Calu3 (cell line): ENCODE results near the gene MEF2C. TPM values are rescaled to one million over a fixed set of nuclear protein-coding genes. Genes with fewer than 3 reads are reported as not detected.
A peak's percentile ranks its signal among the peaks of the same experiment; 100 is the strongest.

ENCODE experiments used
- BruUV-seq: library from RNA; stranded (reverse); fragments of 400-500 nt; replicated peaks from 2 replicates; lab custom pipeline; 2021; lab: Mats Ljungman, UMichigan
- CTCF ChIA-PET: fragments of 300-600 bp; sonication (Branson Sonifier 250); formaldehyde crosslinking; loops from one replicate; lab custom pipeline; 2022; ENCODE audit warnings: antibody characterized with exemption; lab: Charles Lee
- DNase-seq: peaks from one replicate; pipeline ENCODE4 v3.0.0; 2022
- H3K27ac Mint-ChIP-seq: one replicate; pipeline ENCODE4 v1.8.0; 2022; ENCODE audit warnings: mixed read lengths; ENCODE audit not compliant: unreplicated experiment
- H3K27me3 Mint-ChIP-seq: one replicate; pipeline ENCODE4 v1.8.0; 2022; ENCODE audit warnings: mixed read lengths; ENCODE audit not compliant: unreplicated experiment
- H3K36me3 Mint-ChIP-seq: one replicate; pipeline ENCODE4 v1.8.0; 2022; ENCODE audit warnings: mild to moderate bottlenecking, moderate library complexity, mixed read lengths; ENCODE audit not compliant: insufficient read depth, unreplicated experiment
- H3K4me1 Mint-ChIP-seq: one replicate; pipeline ENCODE4 v1.8.0; 2022; ENCODE audit warnings: mild to moderate bottlenecking, low read depth, mixed read lengths; ENCODE audit not compliant: unreplicated experiment
- H3K4me3 Mint-ChIP-seq: one replicate; pipeline ENCODE4 v1.8.0; 2022; ENCODE audit warnings: mild to moderate bottlenecking, low read depth, moderate library complexity, mixed read lengths; ENCODE audit not compliant: unreplicated experiment
- H3K9me3 Mint-ChIP-seq: one replicate; pipeline ENCODE4 v1.8.0; 2022; ENCODE audit warnings: low read depth, mixed read lengths; ENCODE audit not compliant: unreplicated experiment
- intact Hi-C: fragments of 100-400 bp; cut with micrococcal nuclease; formaldehyde crosslinking; loops from one replicate; pipeline ENCODE4 v1.10.0; 2022; ENCODE audit not compliant: unreplicated experiment
- total RNA-seq: library from RNA; stranded (reverse); gene quantifications from 2 replicates; pipeline ENCODE4 v1.2.3, GENCODE V29; 2022
- TF ChIP-seq, protein P1 (sequence below): fragments of 200-600 bp; IDR thresholded peaks from one replicate; pipeline ENCODE4 v1.8.0; 2022; ENCODE audit warnings: antibody characterized with exemption; ENCODE audit not compliant: unreplicated experiment

The MEF2C gene
- total RNA-seq, 1 experiment from 2014 or later, result 6.1 TPM

DNA sequence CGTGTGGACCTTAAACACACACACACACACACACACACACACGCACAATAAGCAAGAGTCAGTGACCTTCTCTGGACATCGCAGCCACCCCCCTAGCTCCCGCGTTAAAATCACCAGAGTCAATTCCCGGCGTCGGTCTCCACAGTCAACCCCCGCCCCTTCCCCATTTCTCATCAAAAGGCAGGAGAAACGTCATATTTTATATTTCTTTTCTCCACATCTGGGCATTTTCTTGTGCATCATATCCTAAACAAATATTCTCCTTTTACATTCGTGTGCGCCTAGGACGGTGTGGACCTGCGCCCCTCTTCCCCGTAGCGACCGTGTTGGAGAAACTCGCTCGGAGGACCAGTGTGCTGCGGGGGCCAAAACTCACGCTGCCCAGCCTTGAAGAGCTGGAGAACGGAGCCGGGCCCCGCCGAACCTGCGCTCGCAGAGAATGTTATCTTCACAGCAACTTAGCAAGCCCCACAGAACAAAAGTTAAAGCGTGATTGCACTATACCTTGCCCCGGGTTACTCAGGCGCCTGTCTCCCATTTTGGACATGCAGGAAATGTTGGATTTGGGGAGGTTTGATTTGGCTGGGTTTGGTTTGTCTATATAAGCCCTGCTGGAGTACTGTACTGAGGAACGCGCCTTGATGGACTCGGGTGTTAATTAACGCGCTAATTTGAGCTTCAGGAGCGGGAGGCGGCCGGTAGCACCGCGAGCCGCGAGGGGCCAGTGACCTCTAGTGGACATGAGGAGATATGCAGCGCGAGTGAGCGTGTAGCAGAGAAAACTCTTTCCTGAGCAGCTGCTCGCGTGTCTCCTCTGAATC lies 192.4 kb downstream of the MEF2C start:
- intact Hi-C loops, result loop anchor here (1.0 to 10.0 kb wide), 3 partner anchors 806 to 1266 kb away; no protein-coding TSS in a partner anchor
- Mint-ChIP-seq H3K4me3 (peak overlapping the region; percentile 77), H3K4me1 (peaks cover 34% of the 10 kb centered on the region), H3K36me3 (peaks cover 24% of the 10 kb centered on the region), H3K27ac (no peak overlapping the region), H3K27me3 (peaks cover 35% of the 10 kb centered on the region), H3K9me3 (no peaks in the 10 kb centered on the region)
- DNase-seq, result peak; percentile 79
- CTCF ChIA-PET, result interaction anchor here (0.7 to 4.3 kb wide), 11 partner anchors 10 to 910 kb away, joined by 3 to 44 read pairs (median 4); partner anchors contain the start of gene TMEM161B
- no TSS peak for BruUV-seq
- TF ChIP-seq, protein P1, sequence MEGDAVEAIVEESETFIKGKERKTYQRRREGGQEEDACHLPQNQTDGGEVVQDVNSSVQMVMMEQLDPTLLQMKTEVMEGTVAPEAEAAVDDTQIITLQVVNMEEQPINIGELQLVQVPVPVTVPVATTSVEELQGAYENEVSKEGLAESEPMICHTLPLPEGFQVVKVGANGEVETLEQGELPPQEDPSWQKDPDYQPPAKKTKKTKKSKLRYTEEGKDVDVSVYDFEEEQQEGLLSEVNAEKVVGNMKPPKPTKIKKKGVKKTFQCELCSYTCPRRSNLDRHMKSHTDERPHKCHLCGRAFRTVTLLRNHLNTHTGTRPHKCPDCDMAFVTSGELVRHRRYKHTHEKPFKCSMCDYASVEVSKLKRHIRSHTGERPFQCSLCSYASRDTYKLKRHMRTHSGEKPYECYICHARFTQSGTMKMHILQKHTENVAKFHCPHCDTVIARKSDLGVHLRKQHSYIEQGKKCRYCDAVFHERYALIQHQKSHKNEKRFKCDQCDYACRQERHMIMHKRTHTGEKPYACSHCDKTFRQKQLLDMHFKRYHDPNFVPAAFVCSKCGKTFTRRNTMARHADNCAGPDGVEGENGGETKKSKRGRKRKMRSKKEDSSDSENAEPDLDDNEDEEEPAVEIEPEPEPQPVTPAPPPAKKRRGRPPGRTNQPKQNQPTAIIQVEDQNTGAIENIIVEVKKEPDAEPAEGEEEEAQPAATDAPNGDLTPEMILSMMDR, result peak; percentile 97

DNA sequence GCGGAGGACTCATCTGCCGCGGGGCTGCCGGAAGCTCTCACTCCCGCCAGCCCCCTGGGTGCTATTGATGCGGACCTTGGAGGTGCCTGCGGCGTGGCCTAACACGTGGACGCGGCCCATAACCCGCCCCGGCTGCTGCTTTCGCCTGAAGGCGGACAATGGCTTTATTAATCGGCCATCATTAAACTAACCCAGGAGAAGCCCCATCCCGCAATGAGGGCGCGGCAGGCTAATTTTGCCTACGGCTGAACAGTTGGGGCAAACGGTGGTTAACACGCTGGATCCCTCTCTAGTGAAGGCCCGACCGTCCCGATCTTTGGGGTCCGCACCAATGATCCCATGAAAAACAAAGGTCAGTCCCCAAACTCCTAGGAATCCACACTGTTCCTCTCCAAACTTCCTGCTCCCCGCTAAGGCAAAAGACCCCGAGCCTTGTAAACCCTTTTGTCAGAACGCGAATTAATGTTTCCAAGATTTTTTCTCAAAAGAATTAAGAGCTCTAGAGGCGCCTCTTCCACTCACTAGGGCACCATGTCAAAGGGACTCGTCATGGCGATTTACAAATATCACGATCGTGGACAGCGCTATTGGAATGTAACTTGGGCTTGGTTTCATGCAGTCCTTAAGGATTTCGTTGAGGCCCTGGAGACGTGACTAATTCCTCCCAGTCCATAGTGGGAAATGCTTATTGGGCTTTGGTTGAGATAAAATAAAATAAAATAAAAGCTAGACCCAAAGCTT lies 193.1 kb downstream of the MEF2C start:
- peaks cover 34% of the 10 kb centered on the region for H3K4me1 Mint-ChIP-seq
- no peak overlapping the region for H3K27ac Mint-ChIP-seq
- CTCF ChIA-PET, result interaction anchor here (0.9 to 4.3 kb wide), 5 partner anchors 9 to 909 kb away, joined by 3 to 44 read pairs (median 12); no protein-coding TSS in a partner anchor
- TF ChIP-seq, protein P1, result no peak
- peaks cover 38% of the 10 kb centered on the region for H3K27me3 Mint-ChIP-seq
- H3K36me3 Mint-ChIP-seq, result peaks cover 24% of the 10 kb centered on the region
- no peak overlapping the region for H3K4me3 Mint-ChIP-seq
- no peak for DNase-seq
- no peaks in the 10 kb centered on the region for H3K9me3 Mint-ChIP-seq
- BruUV-seq, result no TSS peak
- intact Hi-C loops, result loop anchor here (10.0 kb wide), 2 partner anchors 805 to 1265 kb away; no protein-coding TSS in a partner anchor

DNA sequence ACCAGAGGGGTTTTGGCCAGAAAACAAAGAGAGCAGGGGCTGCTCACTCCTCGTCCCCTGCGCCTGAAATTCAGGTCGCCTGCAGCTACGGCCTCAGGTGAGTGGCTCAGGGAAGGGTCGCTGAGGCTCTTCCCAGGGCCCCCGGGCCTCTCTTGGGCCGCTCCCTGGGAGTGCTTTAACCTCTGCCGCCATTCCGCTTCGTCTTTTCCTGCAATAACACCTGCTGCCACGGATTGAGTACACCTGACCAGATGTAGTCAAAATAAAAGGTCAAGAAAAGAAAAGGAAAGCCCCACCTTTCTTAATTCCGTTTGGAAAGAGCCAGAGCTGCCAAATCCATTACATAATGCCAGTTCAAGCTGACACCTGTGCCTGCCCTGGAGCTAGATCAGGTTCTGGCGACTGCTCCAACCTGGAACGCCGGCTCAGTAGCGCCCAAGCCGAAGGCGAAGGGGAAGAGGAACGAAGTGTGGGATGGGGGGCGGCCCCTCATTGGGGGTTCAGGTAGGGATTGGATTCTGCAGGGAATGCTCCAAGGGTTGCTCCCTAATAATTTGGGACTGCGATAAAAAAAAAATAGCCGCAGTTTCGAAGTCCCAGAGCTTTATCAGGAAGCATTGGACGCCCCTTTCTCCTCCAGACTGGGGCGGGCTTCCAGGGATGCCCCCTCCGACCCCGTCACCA lies 193.9 kb downstream of the MEF2C start:
- BruUV-seq, result no TSS peak
- intact Hi-C loops, result no loop called here
- Mint-ChIP-seq H3K4me3 (no peak overlapping the region), H3K27me3 (peaks cover 38% of the 10 kb centered on the region), H3K4me1 (peaks cover 34% of the 10 kb centered on the region), H3K27ac (no peak overlapping the region), H3K9me3 (no peaks in the 10 kb centered on the region), H3K36me3 (peaks cover 24% of the 10 kb centered on the region)
- CTCF ChIA-PET, result interaction anchor here (4.3 kb wide), 1 partner anchor 8 kb away, joined by 25 read pairs; no protein-coding TSS in a partner anchor
- TF ChIP-seq, protein P1, result no peak
- no peak for DNase-seq
